NK-92 (cell line): Measurements from ENCODE around the gene FCN2.
"Not testable (repeated sequence)": the region's sequence is repeated elsewhere in the genome, so short reads cannot be mapped to it uniquely, and the experiment has no call there.

Source experiments
- DNase-seq: peaks from one replicate; lab custom pipeline; 2025; ENCODE audit not compliant: unreplicated experiment; lab: John Stamatoyannopoulos, UW

Gene FCN2

DNA sequence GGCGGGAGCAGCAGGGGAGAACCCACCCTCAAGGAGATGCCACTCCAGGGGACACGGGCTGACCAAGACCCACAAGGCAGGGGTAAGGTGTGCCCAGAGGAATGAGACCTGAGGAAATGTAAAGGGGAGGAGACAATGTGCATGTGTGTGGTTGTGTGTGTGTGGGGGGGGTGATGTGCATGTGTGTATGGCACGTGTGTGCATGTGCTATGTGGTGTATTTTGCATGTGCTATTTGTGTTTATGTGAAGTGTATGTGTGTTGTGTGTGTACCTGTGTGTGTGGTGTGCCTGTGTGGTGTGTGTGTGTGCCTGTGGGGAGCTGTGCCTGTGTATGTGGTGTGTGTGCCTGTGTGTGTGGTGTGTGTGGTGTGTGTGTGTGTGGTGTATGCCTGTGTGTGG lies 33.5 kb upstream of the FCN2 start:
- DNase-seq = no peak

DNA sequence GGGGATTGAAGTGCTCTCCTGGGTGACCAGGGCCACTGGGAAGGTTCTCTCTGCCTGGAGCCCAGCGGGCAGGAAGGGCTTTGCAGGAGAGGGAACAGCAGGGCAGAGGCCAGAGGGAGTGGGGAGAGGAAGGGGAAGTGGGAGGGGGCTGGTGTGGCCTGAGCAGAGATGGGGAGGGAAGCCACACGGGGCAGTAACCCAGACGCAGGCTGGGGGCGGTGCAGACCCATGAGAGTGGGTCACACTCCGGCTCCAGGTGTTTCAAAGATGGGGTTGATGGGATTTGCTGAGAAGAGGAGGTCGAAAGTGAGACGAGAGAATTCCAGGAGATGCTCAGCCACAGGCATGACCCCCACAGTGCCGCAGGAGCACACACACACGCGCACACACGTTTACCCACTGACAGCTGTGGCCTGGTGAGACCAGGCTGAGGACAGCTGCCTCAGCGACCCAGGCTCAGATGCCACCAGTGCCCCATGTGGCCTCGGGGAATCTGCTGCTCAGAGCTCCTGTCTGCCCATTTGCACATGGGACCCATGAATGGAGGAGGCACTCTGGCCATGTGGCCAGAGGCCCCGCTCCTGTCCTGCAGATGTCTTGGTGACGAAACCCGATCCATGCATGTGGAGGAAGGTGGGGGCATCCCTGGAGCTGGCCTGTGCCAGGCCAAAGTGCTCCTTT lies 32.7 kb upstream of the FCN2 start:
- no peak for DNase-seq

GRCh38 chr9:134848504-134848903 lies 32.1 kb upstream of the FCN2 start:
- no peak for DNase-seq

DNA sequence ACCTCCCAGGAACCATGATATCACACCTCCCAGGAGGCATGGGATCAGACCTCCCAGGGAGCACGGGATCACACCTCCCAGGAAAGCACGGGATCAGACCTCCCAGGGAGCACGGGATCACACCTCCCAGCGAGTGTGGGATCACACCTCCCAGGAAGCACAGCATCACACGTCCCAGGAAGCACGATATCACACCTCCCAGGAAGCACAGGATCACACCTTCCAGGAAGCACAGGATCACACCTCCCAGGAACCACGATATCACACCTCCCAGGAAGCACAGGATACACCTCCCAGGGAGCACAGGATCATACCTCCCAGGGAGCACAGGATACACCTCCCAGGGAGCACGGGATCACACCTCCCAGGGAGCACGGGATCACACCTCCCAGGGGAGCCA lies 30.0 kb upstream of the FCN2 start:
- DNase-seq = no peak

GRCh38 chr9:134851020-134851419 lies 29.6 kb upstream of the FCN2 start:
- no peak for DNase-seq

DNA sequence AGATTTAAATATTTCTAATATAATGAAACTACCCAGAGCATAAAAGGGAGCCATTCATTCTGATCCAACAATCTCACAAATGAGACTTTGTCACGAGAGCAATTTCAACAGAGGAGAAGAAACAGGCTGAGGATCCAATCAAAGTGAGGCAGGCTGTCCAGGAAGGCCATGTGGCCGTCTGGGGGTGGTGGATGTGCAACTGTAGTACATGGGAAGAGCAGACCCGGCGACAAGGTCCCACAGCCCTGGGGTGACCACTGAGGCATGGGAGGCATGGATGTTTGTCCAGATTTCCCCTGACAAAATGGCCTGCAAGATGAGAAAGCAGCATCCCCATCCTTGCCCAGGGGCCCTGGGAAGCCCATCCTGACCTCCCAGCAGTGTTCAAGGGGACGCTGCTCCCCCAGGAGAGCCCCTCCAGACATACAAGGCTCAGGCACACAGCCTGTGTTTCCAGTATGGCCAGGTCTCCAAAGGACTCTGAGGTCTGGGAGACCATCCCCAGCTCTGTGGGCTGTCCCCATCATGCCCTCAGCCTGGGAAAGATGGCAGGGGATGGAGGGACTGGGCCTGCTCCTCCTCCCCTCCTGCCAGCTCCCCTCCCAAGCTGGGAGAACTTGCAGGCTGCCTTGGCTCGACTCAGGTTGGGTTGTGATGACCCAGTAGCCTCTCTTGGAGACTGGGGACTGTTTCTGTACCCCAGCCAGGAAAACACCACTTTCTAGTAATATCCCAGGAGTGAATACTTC lies 27.5 kb upstream of the FCN2 start:
- DNase-seq = no peak

GRCh38 chr9:134853893-134854292 lies 26.7 kb upstream of the FCN2 start:
- no peak for DNase-seq

DNA sequence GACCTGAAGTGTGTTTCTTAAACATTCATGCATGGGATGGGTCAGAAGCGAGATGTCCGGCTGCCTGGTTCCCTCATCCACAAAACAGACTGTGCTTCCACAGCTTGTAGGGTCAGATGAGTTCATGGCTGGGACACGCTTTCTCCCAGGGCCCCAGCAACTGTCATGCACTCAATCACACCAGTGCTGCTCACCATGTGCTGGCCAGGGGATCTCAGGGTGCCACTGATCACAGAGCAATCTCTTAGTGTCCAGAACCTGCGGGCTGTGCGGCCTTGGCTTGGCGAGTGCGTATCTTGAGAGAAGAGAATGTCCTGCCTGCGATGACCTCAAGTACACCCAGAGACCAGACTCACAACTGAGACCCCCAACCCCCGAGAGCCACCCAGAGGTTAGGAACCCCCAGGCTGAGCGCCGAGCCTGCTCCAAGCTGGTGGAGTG lies 26.0 kb upstream of the FCN2 start:
- no peak for DNase-seq

GRCh38 chr9:134855231-134855899 lies 25.2 kb upstream of the FCN2 start:
- DNase-seq = no peak

DNA sequence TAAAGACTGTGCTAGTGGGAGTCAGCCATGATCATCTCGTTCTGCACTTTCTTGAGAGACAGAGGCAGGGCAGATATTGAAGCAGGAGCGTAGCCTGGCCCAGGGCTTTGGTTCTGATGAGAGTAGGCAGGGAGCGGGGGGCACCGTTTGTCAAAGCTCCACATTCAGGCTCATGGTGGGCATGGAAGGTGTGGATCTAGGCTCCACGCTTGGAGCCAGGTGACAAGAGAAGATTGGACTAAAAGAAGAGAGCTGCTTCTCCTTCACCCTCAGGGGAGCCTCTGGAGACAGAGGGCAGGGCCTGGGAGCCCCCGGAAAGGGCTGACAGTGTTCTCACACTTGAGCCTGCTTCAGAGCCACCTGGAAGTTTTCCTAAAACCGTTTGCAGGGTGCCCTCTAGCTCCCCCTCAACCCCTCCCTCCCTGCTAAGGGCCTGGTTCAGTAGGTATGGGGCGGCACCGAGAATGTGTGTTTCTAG lies 24.7 kb upstream of the FCN2 start:
- DNase-seq = no peak

- not testable (repeated sequence) for DNase-seq
Measured at GRCh38 chr9:134857451-134857850, 23.2 kb upstream of the FCN2 start.

DNA sequence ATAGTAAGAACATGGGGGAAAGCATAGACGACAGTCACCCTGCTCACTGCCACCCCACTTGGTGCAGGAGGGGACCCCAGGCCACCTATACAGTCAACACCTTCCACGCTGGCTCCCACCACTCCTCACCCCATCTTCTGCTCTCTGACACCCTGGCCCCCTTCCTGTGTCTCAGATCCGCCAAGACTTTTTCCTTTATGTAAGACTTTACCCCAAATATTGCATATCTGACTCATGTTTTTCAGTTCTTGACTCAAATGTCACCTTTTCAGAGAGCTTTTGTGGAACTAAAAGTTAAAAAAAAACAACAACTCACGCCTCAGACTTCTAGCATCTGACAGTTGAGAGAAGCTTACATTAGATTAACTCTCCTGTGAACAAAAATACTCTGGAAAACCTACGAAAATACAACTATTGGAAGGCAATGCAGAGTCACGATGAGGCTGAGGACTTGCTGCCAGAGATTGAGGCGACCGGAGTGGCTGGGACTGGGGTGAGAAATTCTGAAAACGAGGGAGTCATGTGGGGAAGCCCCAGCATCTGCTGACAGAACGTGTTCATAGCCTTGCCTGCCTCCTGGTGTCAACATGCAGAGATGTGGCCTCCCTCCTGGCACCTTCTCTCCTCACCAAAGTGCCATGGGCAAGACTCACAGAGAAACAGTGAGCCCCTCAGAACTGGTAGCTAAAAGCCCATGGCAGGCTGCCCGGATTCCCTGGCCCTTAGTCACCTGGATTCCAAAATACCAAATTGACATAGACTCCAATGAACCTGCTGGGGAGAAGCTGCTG lies 22.4 kb upstream of the FCN2 start:
- DNase-seq = no peak

- DNase-seq = no peak
Measured at GRCh38 chr9:134860510-134860909, 20.1 kb upstream of the FCN2 start.

- no peak for DNase-seq
Measured at GRCh38 chr9:134861595-134862334, 18.8 kb upstream of the FCN2 start.

- no peak for DNase-seq
Measured at GRCh38 chr9:134863306-134863902, 17.2 kb upstream of the FCN2 start.

- DNase-seq = no peak
Measured at GRCh38 chr9:134863941-134864820, 16.4 kb upstream of the FCN2 start.

DNA sequence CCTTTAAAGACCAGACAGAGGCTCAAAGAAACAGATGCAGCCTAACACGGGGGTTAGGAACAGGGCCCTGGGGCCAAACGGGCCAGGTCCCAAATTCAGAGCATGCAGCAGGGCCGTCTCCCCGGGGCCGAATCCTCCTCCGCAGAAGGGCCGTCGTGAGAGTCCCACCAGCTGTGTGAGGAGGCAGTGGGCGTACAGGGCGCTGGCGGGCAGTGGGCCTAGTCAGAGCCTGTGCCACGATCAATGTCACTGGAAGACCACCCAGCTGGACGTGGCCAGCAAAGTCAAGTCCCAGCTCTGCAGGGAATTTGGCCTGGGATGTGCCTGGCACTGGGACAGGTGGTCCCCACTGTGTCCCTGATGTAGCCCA lies 15.8 kb upstream of the FCN2 start:
- no peak for DNase-seq

DNA sequence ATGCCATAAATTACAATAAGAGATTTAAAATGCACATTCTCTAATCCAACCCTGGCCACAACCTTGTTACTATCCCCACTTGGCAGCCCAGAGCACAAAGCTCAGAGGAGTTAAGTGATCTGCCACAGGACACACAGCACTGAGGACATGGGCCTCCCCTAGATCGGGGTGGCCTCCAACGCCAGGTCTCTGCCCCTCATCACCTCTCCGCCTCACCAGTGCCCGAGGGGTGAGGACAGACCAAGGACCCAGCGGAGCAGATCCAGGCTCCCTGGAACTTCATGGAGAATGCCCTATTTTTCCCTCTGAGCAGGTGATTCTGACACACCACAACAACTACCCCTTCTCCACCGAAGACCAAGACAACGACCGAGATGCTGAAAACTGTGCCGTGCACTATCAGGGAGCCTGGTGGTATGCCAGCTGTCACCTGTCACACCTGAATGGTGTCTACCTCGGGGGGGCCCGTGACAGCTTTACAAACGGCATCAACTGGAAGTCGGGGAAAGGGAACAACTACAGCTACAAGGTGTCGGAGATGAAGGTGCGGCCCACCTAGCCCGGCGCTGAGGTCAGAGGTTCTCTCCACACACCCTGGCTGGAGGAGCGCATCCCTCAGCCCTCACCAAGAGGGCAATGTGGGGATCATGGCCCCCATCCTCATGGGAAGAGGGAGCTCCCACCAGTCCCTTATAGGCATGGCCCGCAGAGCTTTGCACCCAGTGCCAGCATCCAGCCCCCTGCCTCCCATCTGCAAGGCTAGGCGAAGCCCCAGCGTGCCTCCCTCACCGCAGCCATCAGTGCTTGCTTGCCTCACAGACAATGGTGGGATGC lies 12.5 kb upstream of the FCN2 start:
- DNase-seq = no peak
